ENCODE results near the gene WRAP73. TPM values are rescaled to one million over a fixed set of nuclear protein-coding genes. Genes with fewer than 3 reads are reported as not detected.

The WRAP73 gene
- total RNA-seq, 1 donor from 2014 or later, result 47.7 TPM

- H3K36me3 Mint-ChIP-seq (ENCODE audit: unreplicated experiment), result no peaks in the 10 kb centered on the region
- peaks cover 5% of the 10 kb centered on the region for H3K9me3 Mint-ChIP-seq (ENCODE audit: unreplicated experiment)
- TF ChIP-seq CTCF (IDR thresholded peaks at IDR 0.05; ENCODE audit: partially characterized antibody, unreplicated experiment), result no peak
- H3K4me3 Mint-ChIP-seq (ENCODE audit: unreplicated experiment), result no peak overlapping the region
- H3K27me3 Mint-ChIP-seq (ENCODE audit: unreplicated experiment), result peaks cover 6% of the 10 kb centered on the region
- H3K27ac Mint-ChIP-seq (ENCODE audit: unreplicated experiment), result no peak overlapping the region
- peaks cover 16% of the 10 kb centered on the region for H3K4me1 Mint-ChIP-seq (ENCODE audit: low read depth, unreplicated experiment)
- DNase-seq, result peak; percentile 15
Measured at GRCh38 chr1:3672231-3672970, 22.5 kb upstream of the WRAP73 start.

DNA sequence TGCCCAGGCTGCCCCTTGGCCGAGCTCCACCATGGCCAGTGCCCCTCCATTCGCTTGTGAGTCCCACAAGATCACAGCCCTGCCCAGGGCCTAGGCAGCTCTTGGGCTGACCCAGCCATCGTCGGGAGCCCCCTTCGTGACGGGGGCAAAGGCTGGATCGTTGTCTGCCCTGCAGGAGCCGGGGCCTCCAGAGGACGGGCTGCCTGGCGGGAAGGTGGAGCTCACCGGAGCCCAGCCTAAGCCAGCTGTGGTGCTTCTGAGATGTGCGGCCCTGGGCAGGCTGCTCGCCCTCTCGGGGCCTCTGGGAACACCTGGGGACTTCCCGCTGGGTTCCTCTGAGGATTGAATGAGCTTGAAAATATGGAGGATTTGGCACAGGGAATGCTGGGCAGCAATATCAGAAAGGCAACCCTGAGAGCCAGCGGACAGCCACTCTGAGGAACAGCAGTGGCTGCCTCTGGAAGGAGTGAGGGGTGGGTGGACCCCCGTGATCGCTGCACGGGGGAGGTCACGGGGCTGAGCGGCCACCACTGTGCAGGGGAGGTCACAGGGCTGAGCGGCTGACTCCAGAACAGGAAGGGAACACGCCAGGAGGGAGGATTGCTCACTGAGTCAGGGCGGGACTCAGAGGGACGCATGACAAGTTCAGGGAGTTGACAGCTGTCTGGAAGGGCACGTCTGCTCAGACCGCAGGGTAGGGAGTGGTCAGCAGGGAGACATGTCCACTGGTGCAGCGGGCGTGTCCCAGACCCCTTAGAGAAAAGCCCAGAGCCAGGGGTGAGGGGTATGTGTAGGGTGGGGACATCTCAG is 21.7 kb upstream of the WRAP73 start:
- Mint-ChIP-seq H3K4me3 (ENCODE audit: unreplicated experiment) (no peak overlapping the region), H3K27me3 (ENCODE audit: unreplicated experiment) (peaks cover 6% of the 10 kb centered on the region), H3K9me3 (ENCODE audit: unreplicated experiment) (peaks cover 5% of the 10 kb centered on the region), H3K36me3 (ENCODE audit: unreplicated experiment) (no peaks in the 10 kb centered on the region), H3K4me1 (ENCODE audit: low read depth, unreplicated experiment) (peaks cover 20% of the 10 kb centered on the region), H3K27ac (ENCODE audit: unreplicated experiment) (no peak overlapping the region)
- no peak for TF ChIP-seq CTCF (IDR thresholded peaks at IDR 0.05; ENCODE audit: partially characterized antibody, unreplicated experiment)
- peak; percentile 15 for DNase-seq

- Mint-ChIP-seq H3K27ac (ENCODE audit: unreplicated experiment) (no peak overlapping the region), H3K9me3 (ENCODE audit: unreplicated experiment) (peaks cover 5% of the 10 kb centered on the region)
Measured at GRCh38 chr1:3670823-3671265, 20.9 kb upstream of the WRAP73 start.

GRCh38 chr1:3669971-3670431 is 20.1 kb upstream of the WRAP73 start:
- no peak overlapping the region for H3K4me3 Mint-ChIP-seq (ENCODE audit: unreplicated experiment)
- H3K4me1 Mint-ChIP-seq (ENCODE audit: low read depth, unreplicated experiment), result peaks cover 23% of the 10 kb centered on the region
- H3K9me3 Mint-ChIP-seq (ENCODE audit: unreplicated experiment), result peaks cover 5% of the 10 kb centered on the region
- H3K36me3 Mint-ChIP-seq (ENCODE audit: unreplicated experiment), result no peaks in the 10 kb centered on the region
- no peak for TF ChIP-seq CTCF (IDR thresholded peaks at IDR 0.05; ENCODE audit: partially characterized antibody, unreplicated experiment)
- peaks cover 6% of the 10 kb centered on the region for H3K27me3 Mint-ChIP-seq (ENCODE audit: unreplicated experiment)
- H3K27ac Mint-ChIP-seq (ENCODE audit: unreplicated experiment), result no peak overlapping the region
- peak; percentile 7 for DNase-seq

More at GRCh38 chr1:3670823-3671265, 20.9 kb upstream of the WRAP73 start:
- Mint-ChIP-seq H3K4me1 (ENCODE audit: low read depth, unreplicated experiment) (peaks cover 23% of the 10 kb centered on the region), H3K36me3 (ENCODE audit: unreplicated experiment) (no peaks in the 10 kb centered on the region), H3K27me3 (ENCODE audit: unreplicated experiment) (peaks cover 6% of the 10 kb centered on the region), H3K4me3 (ENCODE audit: unreplicated experiment) (no peak overlapping the region)
- TF ChIP-seq CTCF (IDR thresholded peaks at IDR 0.05; ENCODE audit: partially characterized antibody, unreplicated experiment), result no peak
- DNase-seq, result peak; percentile 14

Measured in glutamatergic neuron (in vitro differentiated cells).